Stimulated activated CD8-positive, alpha-beta memory T cell treated with anti-CD3 and anti-CD28 coated beads, Interleukin-7, amount 100 ng/mL, for 48 hours (primary cell): Measurements from ENCODE around the gene PRR19.

Experiments used
- DNase-seq, 2 donors: peaks; one replicate each; pipeline ENCODE4 v3.0.0-alpha.2; 2020; ENCODE audit warnings: low read depth in 1 of 2; ENCODE audit errors: extremely low read depth in 1 of 2

The PRR19 gene

DNA sequence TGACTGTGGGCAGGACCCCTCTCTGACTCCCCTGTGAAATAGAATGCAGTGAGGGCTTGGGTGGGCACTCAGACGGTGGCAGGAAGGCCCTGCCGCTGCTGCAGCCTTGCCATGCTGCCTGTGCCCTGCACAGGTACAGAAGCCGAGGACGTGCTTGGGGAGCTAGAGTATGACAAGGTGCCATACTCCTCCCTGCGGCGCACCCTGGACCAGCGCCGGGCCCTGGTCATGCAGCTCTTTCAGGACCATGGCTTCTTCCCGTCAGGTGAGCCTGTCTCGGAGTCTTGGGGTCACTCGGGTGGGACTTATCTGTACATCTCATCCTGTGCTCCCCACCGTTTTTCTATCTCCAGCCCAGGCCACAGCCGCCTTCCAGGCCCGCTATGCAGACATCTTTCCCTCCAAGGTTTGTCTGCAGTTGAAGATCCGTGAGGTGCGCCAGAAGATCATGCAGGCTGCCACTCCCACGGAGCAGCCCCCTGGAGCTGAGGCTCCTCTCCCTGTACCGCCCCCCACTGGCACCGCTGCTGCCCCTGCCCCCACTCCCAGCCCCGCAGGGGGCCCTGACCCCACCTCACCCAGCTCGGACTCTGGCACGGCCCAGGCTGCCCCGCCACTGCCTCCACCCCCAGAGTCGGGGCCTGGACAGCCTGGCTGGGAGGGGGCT, 7.3 kb upstream of the PRR19 start:
- DNase-seq, result no peak

GRCh38 chr19:42295342-42295741, 6.6 kb upstream of the PRR19 start:
- DNase-seq, result no peak

- DNase-seq, result peak; percentile 76 to 77
Observed at GRCh38 chr19:42295831-42296525, 6.0 kb upstream of the PRR19 start.

DNA sequence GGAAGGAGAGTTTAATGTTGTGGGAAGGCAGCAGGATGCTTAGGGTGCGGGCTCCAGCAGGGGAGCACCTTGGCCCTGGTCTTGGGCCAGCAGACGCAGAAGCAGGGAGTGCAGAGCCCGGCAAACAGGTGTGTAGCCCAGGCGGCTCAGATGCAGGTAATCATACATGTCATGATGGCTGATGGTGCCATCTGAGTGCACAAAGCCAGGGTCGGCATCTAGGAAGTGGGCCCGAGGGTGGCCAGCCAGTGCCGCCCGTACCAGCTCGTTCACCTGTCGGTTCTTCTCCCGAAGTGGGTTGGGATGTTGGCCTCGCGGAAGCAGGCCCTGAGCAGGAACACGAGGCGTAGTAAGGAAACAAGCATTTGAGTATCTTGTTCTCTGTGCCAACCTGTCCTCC, 4.9 kb upstream of the PRR19 start:
- no peak for DNase-seq

DNA sequence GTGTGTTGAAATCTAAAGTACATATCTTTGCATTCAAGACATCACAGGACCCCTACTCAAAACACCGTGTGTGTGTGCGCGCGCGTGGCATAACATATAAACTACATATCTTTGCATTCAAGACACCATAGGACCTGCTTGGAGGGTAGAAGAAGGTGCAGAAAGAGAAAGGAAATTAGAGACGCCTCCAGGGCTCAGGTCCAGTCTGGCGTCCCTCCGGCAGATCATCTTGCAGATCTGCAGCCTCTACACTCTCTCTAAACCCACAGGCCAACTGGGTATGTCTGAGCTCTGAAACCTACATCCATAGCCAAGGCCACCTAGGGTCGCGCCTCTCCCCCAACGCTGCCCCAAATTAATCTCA, 1.2 kb downstream of the PRR19 start:
- no peak for DNase-seq

DNA sequence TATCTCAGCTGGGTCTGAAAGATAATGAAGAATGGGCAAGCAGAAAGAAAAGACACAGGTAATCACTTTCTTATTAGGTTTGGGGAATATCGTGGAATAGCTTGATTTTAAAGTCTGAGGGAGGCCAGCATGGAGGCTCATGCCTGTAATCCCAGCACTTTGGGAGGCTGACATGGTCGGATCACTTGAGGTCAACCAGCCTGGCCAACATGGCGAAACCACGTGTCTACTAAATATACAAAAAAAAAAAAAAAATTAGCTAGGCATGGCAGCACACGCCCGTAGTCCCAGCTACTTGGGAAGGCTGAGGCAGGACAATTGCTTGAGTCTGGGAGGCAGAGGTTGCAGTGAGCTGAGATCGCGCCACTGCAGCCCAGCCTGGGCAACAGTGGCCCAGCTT, 1.9 kb downstream of the PRR19 start:
- DNase-seq, result no peak

DNA sequence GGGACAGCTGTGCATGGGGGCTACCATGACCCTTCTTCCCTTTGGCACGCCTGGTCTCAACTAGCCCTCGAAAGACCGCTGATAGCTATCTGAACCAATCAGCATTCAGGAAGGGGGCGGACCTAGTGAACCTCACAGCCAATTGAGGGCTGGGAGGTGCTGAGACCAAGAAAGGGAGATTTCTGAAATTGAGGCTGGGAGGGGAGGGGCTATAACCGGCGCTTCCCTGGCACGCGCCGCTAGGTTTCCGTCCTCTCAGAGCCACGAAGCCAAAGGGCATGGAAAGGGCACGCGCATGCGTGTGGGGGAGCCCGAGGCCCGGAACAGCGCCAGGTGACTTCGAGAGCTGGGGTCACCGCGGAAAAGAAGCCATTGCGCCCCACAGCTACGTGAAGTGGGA, 4.7 kb downstream of the PRR19 start:
- no peak for DNase-seq

- DNase-seq, result no peak
Observed at GRCh38 chr19:42309686-42310085, 7.8 kb downstream of the PRR19 start.

GRCh38 chr19:42311657-42312056, 9.7 kb downstream of the PRR19 start:
- DNase-seq, result no peak

- DNase-seq, result no peak
Observed at GRCh38 chr19:42312370-42312769, 10.4 kb downstream of the PRR19 start.

GRCh38 chr19:42313096-42313839, 11.3 kb downstream of the PRR19 start, which contains the start of gene TMEM145:
TMEM145 (plus strand) TSS chr19:42313309; CDS start chr19:42313377, 68 bp downstream.
- DNase-seq, result no peak

DNA sequence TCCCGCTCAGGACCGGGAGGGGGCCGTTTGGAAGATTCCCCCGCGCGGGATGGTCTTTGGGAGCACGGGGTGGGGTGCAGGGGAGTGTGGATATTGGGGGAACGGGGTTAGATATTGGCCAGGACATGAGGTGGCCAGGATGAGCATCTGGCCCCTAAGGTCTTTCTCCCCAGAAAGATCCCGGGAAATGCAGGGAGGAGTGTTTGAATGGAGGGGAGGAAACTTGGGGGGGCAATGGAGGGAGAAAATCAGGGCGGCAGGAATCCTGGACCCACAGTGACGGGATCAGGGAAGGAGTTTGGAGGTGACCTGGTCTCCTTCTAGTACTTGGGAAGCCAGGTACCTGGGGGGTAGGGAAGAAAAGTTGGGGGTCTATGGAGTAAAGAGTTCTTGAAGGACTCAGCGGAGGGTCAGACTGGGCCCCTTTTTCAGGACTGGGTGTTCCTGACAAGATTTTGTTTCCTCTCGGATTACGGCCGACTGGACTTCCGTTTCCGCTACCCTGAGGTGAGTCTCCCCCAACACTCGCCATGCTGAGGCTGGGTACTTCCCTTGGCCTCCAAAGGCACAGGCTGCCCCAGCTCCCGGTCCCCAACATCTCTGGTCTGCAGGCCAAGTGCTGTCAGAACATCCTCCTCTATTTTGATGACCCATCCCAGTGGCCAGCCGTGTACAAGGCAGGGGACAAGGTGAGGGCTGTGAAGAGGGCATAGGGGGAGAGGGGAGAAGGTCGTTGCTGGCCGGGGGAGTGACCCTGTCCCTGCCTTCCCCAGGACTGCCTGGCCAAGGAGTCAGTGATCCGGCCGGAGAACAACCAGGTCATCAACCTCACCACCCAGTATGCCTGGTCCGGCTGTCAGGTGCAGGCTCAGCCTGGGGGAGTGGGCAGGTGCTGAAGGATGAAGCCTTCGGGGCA, 12.2 kb downstream of the PRR19 start:
- no peak for DNase-seq

DNA sequence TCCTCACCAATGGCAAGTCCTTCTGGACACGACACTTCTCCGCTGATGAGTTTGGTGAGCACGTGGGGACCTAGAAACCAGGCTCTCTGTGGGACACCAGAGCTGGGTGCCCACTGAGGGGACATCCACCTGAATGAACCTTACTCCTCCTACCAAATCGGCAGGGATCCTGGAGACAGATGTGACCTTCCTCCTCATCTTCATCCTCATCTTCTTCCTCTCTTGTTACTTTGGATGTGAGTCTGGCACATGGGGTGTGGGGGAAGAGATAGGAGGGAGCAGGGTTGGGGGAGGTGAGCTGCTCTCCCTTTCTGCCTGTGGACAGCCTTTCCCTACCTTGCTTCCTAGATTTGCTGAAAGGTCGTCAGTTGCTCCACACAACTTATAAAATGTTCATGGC, 13.1 kb downstream of the PRR19 start:
- no peak for DNase-seq

DNA sequence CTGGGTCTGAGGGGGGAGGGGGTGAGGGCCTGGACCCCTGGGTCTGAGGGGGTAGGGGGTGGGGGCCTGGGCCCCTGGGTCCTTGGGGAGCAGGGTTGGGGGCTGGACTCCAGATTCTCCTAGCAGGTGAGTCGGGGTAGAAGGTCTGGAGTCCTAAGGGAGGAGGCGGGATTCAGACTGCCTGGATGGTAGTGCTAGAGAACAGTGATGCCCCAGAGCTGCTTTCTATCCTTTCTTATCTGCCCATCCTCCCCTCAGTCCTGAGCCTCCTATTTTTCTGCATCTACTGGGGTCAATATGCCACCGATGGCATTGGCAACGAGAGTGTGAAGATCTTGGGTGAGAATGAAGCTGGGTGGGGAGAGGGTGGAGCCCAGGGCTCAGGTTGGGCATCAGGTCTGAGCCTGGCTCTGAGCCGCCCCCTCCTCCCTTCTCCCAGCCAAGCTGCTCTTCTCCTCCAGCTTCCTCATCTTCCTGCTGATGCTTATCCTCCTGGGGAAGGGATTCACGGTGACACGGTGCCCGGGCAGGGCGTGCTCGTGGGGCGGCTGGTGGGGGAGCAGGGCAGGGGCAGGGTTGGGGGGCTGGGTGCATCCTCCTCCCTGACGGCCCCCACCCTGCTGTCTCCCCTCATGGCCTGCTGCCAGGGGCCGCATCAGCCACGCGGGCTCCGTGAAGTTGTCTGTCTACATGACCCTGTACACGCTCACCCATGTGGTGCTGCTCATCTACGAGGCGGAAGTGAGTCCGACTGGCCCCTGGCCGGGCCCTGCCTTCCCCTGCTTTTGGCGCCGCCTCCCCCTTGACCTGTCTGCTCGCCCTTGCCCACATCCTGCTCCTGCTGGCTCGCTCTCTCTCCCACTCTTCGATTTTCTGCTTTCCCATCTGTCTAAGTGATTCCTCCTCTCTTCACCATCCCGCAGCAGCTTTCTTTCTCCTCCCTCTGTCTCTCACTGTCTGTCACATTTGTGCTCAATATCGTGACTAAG, 14.6 kb downstream of the PRR19 start:
- no peak for DNase-seq

DNA sequence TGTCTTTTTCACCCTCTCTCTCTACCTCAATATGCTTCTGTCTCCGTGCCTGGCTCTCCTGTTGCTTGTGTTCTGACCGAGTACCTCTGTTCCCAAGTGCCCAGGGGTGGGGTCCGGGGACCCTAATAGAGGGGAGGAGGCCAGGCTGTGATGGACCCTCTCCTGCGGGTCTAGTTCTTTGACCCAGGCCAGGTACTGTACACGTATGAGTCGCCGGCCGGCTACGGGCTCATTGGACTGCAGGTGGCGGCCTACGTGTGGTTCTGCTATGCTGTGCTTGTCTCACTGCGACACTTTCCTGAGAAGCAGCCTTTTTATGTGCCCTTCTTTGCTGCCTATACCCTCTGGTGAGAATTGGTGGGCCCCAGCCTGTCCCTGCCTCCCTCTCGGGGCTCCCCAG, 15.6 kb downstream of the PRR19 start:
- DNase-seq, result no peak

DNA sequence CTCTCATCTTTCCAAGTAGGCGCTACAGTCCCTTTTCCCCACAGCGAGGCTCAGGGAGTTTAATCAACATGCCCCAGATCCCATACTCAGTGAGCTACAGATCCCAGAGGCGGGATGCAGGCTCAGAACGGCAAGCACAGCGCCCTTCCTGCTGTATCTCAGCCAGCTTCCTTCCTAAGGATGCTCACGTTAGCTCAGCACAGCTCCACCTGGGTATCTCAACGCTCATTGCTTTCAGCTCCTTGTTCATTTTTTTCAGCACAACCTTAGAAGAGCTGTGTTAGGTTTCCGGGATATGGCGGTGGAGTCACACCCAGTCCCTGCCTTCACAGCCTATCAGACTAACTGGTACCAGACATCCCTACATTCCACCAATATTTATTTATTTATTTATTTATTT, 20.4 kb downstream of the PRR19 start:
- no peak for DNase-seq

- no peak for DNase-seq
Observed at GRCh38 chr19:42323473-42323851, 21.5 kb downstream of the PRR19 start.

GRCh38 chr19:42323852-42324654, 22.1 kb downstream of the PRR19 start:
- no peak for DNase-seq
